Peyer's patch (tissue), 4 donors: Measurements from ENCODE around the gene RPL4.

ENCODE experiments used
- POLR2A ChIP-seq, 2 donors: fragments of 450-650 bp; IDR thresholded peaks; one replicate each; pipeline ENCODE4 v1.5.1; 2017; ENCODE audit warnings: antibody characterized with exemption in 2 of 2, mild to moderate bottlenecking in 2 of 2, moderate library complexity in 2 of 2
- TF ChIP-seq, protein P1 (sequence below), 6 experiments: fragments of 450-650 bp in 4 of 6; fragments of 200-600 bp in 2 of 6; sonication (generic) in 1 of 6; IDR thresholded peaks; one replicate each; pipeline ENCODE4 v1.5.1; 2017 to 2019; ENCODE audit warnings: antibody characterized with exemption in 6 of 6, mild to moderate bottlenecking in 3 of 6, moderate library complexity in 1 of 6

DNA sequence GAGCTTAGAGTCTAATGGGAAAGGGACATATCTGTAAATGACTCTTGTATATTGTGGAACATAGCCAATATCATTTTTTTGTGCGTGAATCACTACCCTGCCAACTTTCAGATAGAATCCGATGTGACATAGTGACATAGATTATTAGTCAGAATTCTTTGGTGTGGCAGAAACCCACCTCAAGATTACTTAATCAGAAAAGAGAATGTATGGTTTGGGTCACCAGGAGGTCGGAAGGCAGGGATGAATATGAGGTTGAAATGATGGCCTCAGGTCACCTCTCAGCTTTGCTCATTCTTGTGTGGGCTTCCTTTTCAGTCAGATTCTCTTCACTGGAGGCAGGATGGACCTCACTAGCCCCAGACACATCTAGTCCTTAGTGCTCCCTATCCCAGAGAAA lies 48.4 kb downstream of the RPL4 start:
- TF ChIP-seq, protein P1, sequence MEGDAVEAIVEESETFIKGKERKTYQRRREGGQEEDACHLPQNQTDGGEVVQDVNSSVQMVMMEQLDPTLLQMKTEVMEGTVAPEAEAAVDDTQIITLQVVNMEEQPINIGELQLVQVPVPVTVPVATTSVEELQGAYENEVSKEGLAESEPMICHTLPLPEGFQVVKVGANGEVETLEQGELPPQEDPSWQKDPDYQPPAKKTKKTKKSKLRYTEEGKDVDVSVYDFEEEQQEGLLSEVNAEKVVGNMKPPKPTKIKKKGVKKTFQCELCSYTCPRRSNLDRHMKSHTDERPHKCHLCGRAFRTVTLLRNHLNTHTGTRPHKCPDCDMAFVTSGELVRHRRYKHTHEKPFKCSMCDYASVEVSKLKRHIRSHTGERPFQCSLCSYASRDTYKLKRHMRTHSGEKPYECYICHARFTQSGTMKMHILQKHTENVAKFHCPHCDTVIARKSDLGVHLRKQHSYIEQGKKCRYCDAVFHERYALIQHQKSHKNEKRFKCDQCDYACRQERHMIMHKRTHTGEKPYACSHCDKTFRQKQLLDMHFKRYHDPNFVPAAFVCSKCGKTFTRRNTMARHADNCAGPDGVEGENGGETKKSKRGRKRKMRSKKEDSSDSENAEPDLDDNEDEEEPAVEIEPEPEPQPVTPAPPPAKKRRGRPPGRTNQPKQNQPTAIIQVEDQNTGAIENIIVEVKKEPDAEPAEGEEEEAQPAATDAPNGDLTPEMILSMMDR (IDR thresholded peaks at IDR 0.05), result no peak
- TF ChIP-seq POLR2A (IDR thresholded peaks at IDR 0.05), result no peak
